SK-N-SH (cell line): ENCODE results near the gene SKA2. TPM values are rescaled to one million over a fixed set of nuclear protein-coding genes. Genes with fewer than 3 reads are reported as not detected.

ENCODE experiments used
- CTCF ChIA-PET: fragments of 300-600, 350-600 bp; formaldehyde crosslinking; extraction: SDS; loops from one replicate; lab custom pipeline; 2021; lab: Yijun Ruan, JAX
- POLR2A ChIA-PET: fragments of 350-600 bp; sonication (Branson Sonifier 250); formaldehyde crosslinking; extraction: SDS; loops from one replicate; lab custom pipeline; 2020; ENCODE audit warnings: antibody characterized with exemption, inconsistent platforms; lab: Yijun Ruan, JAX
- DNase-seq: peaks from one replicate; pipeline ENCODE4 v3.0.0; 2012
- H2AFZ ChIP-seq: fragments of 200-600 bp; sonication (generic); 2 replicates; pipeline ENCODE4 v1.8.1; 2016; ENCODE audit warnings: antibody characterized with exemption, mild to moderate bottlenecking, low read depth
- H3F3A ChIP-seq: fragments of 200-600 bp; sonication (generic); replicated peaks from 2 replicates; pipeline ENCODE3; 2016; ENCODE audit warnings: antibody characterized with exemption, mild to moderate bottlenecking; ENCODE audit not compliant: insufficient read depth
- H3K27ac ChIP-seq, 2 experiments: fragments of 200-500 bp in 1 of 2; fragments of 200-600 bp in 1 of 2; sonication (Bioruptor generic) in 1 of 2; sonication (generic), shearing (Covaris generic) in 1 of 2; 2 replicates each; pipeline versions ENCODE4 v1.5.1 to v1.6.1; 2014 to 2016; ENCODE audit warnings: low read depth in 2 of 2, inconsistent platforms in 1 of 2, low read length in 1 of 2, mild to moderate bottlenecking in 1 of 2, mixed read lengths in 1 of 2
- H3K27me3 ChIP-seq: fragments of 200-600 bp; sonication (generic), shearing (Covaris generic); 2 replicates; pipeline ENCODE4 v1.6.1; 2016; ENCODE audit warnings: mixed run types; ENCODE audit not compliant: insufficient read depth
- H3K36me3 ChIP-seq, 2 experiments: fragments of 200-500 bp in 1 of 2; fragments of 200-600 bp in 1 of 2; sonication (Bioruptor generic) in 1 of 2; sonication (generic) in 1 of 2; replicated peaks in 1 of 2; 2 replicates each; pipeline versions ENCODE3 to v1.5.1; 2014 to 2016; ENCODE audit warnings: low read length in 1 of 2, mild to moderate bottlenecking in 1 of 2; ENCODE audit not compliant: insufficient read depth in 2 of 2, control insufficient read depth in 1 of 2
- H3K4me1 ChIP-seq, 2 experiments: fragments of 200-500 bp in 1 of 2; fragments of 200-600 bp in 1 of 2; sonication (Bioruptor generic) in 1 of 2; sonication (generic), shearing (Covaris generic) in 1 of 2; 2 replicates each; pipeline versions ENCODE4 v1.5.1 to v1.6.1; 2014 to 2016; ENCODE audit warnings: low read depth in 1 of 2, low read length in 1 of 2, mixed run types in 1 of 2; ENCODE audit not compliant: insufficient read depth in 2 of 2, control insufficient read depth in 1 of 2
- H3K4me2 ChIP-seq: fragments of 200-600 bp; sonication (generic), shearing (Covaris generic); 2 replicates; pipeline ENCODE4 v1.6.1; 2017; ENCODE audit warnings: mixed run types
- H3K4me3 ChIP-seq, 2 experiments: fragments of 200-500 bp in 1 of 2; fragments of 200-600 bp in 1 of 2; sonication (Bioruptor generic) in 1 of 2; sonication (generic), shearing (Covaris generic) in 1 of 2; 2 replicates each; pipeline versions ENCODE4 v1.5.1 to v1.8.1; 2014 to 2016; ENCODE audit warnings: low read depth in 2 of 2, inconsistent platforms in 1 of 2, low read length in 1 of 2, mild to moderate bottlenecking in 1 of 2, mixed read lengths in 1 of 2, moderate library complexity in 1 of 2
- H3K79me2 ChIP-seq: fragments of 200-600 bp; sonication (generic); 2 replicates; pipeline ENCODE4 v1.8.1; 2017; ENCODE audit warnings: mild to moderate bottlenecking; ENCODE audit not compliant: insufficient read depth
- H3K9ac ChIP-seq: fragments of 200-600 bp; sonication (generic); 2 replicates; pipeline ENCODE4 v1.6.1; 2017; ENCODE audit warnings: mixed run types
- H3K9me2 ChIP-seq: fragments of 200-600 bp; sonication (generic); 2 replicates; pipeline ENCODE4 v1.6.1; 2017; ENCODE audit warnings: mixed run types
- H3K9me3 ChIP-seq: fragments of 200-600 bp; sonication (generic); 2 replicates; pipeline ENCODE4 v1.6.1; 2017; ENCODE audit warnings: mixed run types, mild to moderate bottlenecking, moderate library complexity
- H4K20me1 ChIP-seq: fragments of 200-600 bp; sonication (generic); 2 replicates; pipeline ENCODE4 v1.6.1; 2017; ENCODE audit warnings: mild to moderate bottlenecking, mixed run types; ENCODE audit not compliant: insufficient read depth
- EP300 ChIP-seq, 2 experiments: IDR thresholded peaks; 2 replicates each; pipeline versions ENCODE4 v1.4.0 to v1.6.1; 2012; ENCODE audit warnings: borderline replicate concordance in 1 of 2, low read depth in 1 of 2, low read length in 1 of 2
- FOSL2 ChIP-seq: IDR thresholded peaks from 2 replicates; pipeline ENCODE4 v1.4.0; 2012; ENCODE audit warnings: low read depth, mild to moderate bottlenecking, moderate library complexity, borderline replicate concordance
- GABPA ChIP-seq: IDR thresholded peaks from 2 replicates; pipeline ENCODE4 v1.4.0; 2012; ENCODE audit warnings: low read depth, mild to moderate bottlenecking
- GATA2 ChIP-seq: sonication (generic); formaldehyde crosslinking; IDR thresholded peaks from 2 replicates; pipeline ENCODE4 v1.5.0; 2020; ENCODE audit warnings: mild to moderate bottlenecking, missing genetic modification reagents
- JUND ChIP-seq: IDR thresholded peaks from 2 replicates; pipeline ENCODE4 v1.4.0; 2012
- MXI1 ChIP-seq: IDR thresholded peaks from 2 replicates; pipeline ENCODE4 v1.6.1; 2012; ENCODE audit warnings: mild to moderate bottlenecking, low read depth, low read length, improper control_type of control experiment
- PBX3 ChIP-seq: IDR thresholded peaks from 2 replicates; pipeline ENCODE4; 2012
- POLR2AphosphoS5 ChIP-seq: IDR thresholded peaks from 2 replicates; pipeline ENCODE4 v1.6.1; 2012; ENCODE audit warnings: low read depth, low read length
- RAD21 ChIP-seq: IDR thresholded peaks from 2 replicates; pipeline ENCODE4 v1.6.1; 2012; ENCODE audit warnings: mild to moderate bottlenecking, low read length
- REST ChIP-seq: IDR thresholded peaks from 2 replicates; pipeline ENCODE4 v1.6.1; 2012; ENCODE audit warnings: mild to moderate bottlenecking, low read depth, low read length, moderate library complexity
- RFX5 ChIP-seq: IDR thresholded peaks from 2 replicates; pipeline ENCODE4 v1.6.1; 2012; ENCODE audit warnings: mild to moderate bottlenecking, improper control_type of control experiment, low read length
- SIN3A ChIP-seq: IDR thresholded peaks from 2 replicates; pipeline ENCODE4 v1.6.1; 2012; ENCODE audit warnings: low read depth, mild to moderate bottlenecking, low read length, moderate library complexity, borderline replicate concordance
- SMC3 ChIP-seq: IDR thresholded peaks from 2 replicates; pipeline ENCODE4 v1.6.1; 2012; ENCODE audit warnings: low read depth, low read length, improper control_type of control experiment
- TCF12 ChIP-seq: IDR thresholded peaks from 2 replicates; pipeline ENCODE4 v1.4.0; 2012
- YY1 ChIP-seq: IDR thresholded peaks from 2 replicates; pipeline ENCODE4 v1.4.0; 2012; ENCODE audit warnings: low read depth, mild to moderate bottlenecking
- ZBTB33 ChIP-seq: IDR thresholded peaks from 2 replicates; pipeline ENCODE4 v1.4.0; 2012; ENCODE audit warnings: low read depth, borderline replicate concordance
- WGBS: methylation state at CpG from one replicate; pipeline ENCODE4 v1.1.6; 2017; ENCODE audit warnings: low lambda C conversion rate; 5-methylcytosine and 5-hydroxymethylcytosine counted together
- polyA plus RNA-seq, 3 experiments: library from polyadenylated mRNA; depleted of rRNA; stranded (reverse); fragments of >200 nt; gene quantifications; 2 replicates each; pipeline ENCODE4 v1.2.3, GENCODE V29; 2012
- TF ChIP-seq, protein P1 (sequence below): fragments of 200-600 bp; sonication (generic); IDR thresholded peaks from 2 replicates; pipeline ENCODE4 v1.6.1; 2017; ENCODE audit warnings: antibody characterized with exemption, mild to moderate bottlenecking, moderate library complexity
- TF ChIP-seq, protein P2 (sequence below): IDR thresholded peaks from 2 replicates; pipeline ENCODE4 v1.4.0; 2012; ENCODE audit warnings: low read depth

SKA2 gene
- polyA plus RNA-seq, 1 of the 3 experiments (the other 2 are of a cell fraction), result 12.8 TPM

GRCh38 chr17:59111539-59111938 is 43.4 kb downstream of the SKA2 start:
- Histone ChIP-seq H3K27ac (no peak overlapping the region), H3K9me2 (no peaks in the 10 kb centered on the region), H2AFZ (no peak overlapping the region), H3K9me3 (no peaks in the 10 kb centered on the region), H3F3A (peaks cover 11% of the 10 kb centered on the region), H3K9ac (no peak overlapping the region), H3K36me3 (peaks cover 20 to 39% of the 10 kb centered on the region in 2 experiments), H3K4me2 (no peak overlapping the region), H3K79me2 (peaks cover 50% of the 10 kb centered on the region), H4K20me1 (no peaks in the 10 kb centered on the region), H3K4me3 (no peak overlapping the region), H3K4me1 (peaks cover 0 to 3% of the 10 kb centered on the region in 2 experiments; a peak in 2 of 4 replicates), H3K27me3 (no peaks in the 10 kb centered on the region)
- POLR2A ChIA-PET, result no interaction called here
- 90% methylated on average over 3 of the region's 3 CpGs for WGBS
- CTCF ChIA-PET, result interaction anchor here (2.0 kb wide), 1 partner anchor 14 kb away, joined by 4 read pairs; no protein-coding TSS in a partner anchor
- no peak for TF ChIP-seq REST
- TF ChIP-seq YY1, result no peak
- TF ChIP-seq POLR2AphosphoS5, result no peak
- TF ChIP-seq TCF12, result no peak
- TF ChIP-seq, protein P1, sequence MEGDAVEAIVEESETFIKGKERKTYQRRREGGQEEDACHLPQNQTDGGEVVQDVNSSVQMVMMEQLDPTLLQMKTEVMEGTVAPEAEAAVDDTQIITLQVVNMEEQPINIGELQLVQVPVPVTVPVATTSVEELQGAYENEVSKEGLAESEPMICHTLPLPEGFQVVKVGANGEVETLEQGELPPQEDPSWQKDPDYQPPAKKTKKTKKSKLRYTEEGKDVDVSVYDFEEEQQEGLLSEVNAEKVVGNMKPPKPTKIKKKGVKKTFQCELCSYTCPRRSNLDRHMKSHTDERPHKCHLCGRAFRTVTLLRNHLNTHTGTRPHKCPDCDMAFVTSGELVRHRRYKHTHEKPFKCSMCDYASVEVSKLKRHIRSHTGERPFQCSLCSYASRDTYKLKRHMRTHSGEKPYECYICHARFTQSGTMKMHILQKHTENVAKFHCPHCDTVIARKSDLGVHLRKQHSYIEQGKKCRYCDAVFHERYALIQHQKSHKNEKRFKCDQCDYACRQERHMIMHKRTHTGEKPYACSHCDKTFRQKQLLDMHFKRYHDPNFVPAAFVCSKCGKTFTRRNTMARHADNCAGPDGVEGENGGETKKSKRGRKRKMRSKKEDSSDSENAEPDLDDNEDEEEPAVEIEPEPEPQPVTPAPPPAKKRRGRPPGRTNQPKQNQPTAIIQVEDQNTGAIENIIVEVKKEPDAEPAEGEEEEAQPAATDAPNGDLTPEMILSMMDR, result no peak
- TF ChIP-seq RAD21, result no peak
- no peak for TF ChIP-seq EP300 (IDR thresholded peaks at IDR 0.05; ENCODE audit: borderline replicate concordance in 1 of 2, low read depth in 1 of 2, low read length in 1 of 2)
- no peak for TF ChIP-seq GABPA
- TF ChIP-seq SIN3A, result no peak
- no peak for TF ChIP-seq SMC3
- TF ChIP-seq FOSL2, result no peak
- TF ChIP-seq, protein P2, sequence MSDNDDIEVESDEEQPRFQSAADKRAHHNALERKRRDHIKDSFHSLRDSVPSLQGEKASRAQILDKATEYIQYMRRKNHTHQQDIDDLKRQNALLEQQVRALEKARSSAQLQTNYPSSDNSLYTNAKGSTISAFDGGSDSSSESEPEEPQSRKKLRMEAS, result no peak
- no peak for TF ChIP-seq ZBTB33
- TF ChIP-seq MXI1, result no peak
- TF ChIP-seq JUND, result no peak
- TF ChIP-seq GATA2 (CRISPR knock-in tag), result no peak
- TF ChIP-seq RFX5, result no peak
- no peak for TF ChIP-seq PBX3
- DNase-seq, result no peak
